ENCODE data around the gene TSKU.

DNA sequence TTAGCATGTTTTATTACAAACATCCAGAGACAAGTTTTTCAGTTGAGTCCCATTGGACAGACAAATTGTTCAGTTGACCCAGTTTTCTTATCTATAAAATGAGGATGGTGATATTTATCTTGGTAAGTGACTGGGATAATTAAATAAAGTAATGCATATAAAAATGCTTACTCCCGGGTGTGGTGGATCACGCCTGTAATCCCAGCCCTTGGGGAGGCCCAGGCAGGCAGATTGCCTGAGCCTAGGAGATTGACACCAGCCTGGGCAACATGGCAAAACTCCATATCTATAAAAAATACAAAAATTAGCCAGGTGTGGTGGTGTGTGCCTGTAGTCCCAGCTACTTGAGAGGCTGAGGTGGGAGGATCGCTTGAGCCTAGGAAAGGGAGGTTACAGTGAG is 61.9 kb downstream of the TSKU start:
- no peak for TF ChIP-seq GATA2 (IDR thresholded peaks at IDR 0.05; ENCODE audit: low read depth, low read length)
- TF ChIP-seq GATA3 (IDR thresholded peaks at IDR 0.05; ENCODE audit: low read depth, low read length), result no peak

All from SH-SY5Y (cell line).